Activated T-cell treated with anti-CD3 and anti-CD28 coated beads, Interleukin-2, amount 50 U/mL, for 4 hours (primary cell): Measurements from ENCODE around the gene NUDT13. TPM values are rescaled to one million over a fixed set of nuclear protein-coding genes. Genes with fewer than 3 reads are reported as not detected.

Experiments used
- ATAC-seq, 2 donors: fragments of 200-7000 bp; cut with Tn5 transposase; one replicate each; pipeline ENCODE4 v1.10.0; 2021
- DNase-seq: peaks from one replicate; pipeline ENCODE4 v3.0.0-alpha.2; 2020
- H3K27me3 Mint-ChIP-seq: one replicate; pipeline ENCODE4 v1.8.0; 2021; ENCODE audit warnings: low read depth, mixed read lengths
- H3K36me3 Mint-ChIP-seq: one replicate; pipeline ENCODE4 v1.8.0; 2022; ENCODE audit warnings: mixed read lengths; ENCODE audit not compliant: insufficient read depth
- H3K4me1 Mint-ChIP-seq: one replicate; pipeline ENCODE4 v1.8.0; 2021; ENCODE audit warnings: low read depth, mixed read lengths
- H3K4me3 Mint-ChIP-seq: one replicate; pipeline ENCODE4 v1.8.0; 2021; ENCODE audit warnings: mild to moderate bottlenecking, moderate library complexity, mixed read lengths
- H3K9me3 Mint-ChIP-seq: one replicate; pipeline ENCODE4 v1.8.0; 2021; ENCODE audit warnings: mixed read lengths
- total RNA-seq, 3 donors: library from RNA; stranded (reverse); gene quantifications; one replicate each; pipeline ENCODE4 v1.2.1, GENCODE V29; 2021

NUDT13 gene
- total RNA-seq, 3 donors from 2014 or later = 0.68 to 1.3 (median 0.76) TPM

GRCh38 chr10:73161662-73162061 lies 51.4 kb downstream of the NUDT13 start:
- Mint-ChIP-seq H3K27me3 (no peaks in the 10 kb centered on the region), H3K36me3 (peaks cover 37% of the 10 kb centered on the region), H3K4me3 (no peak overlapping the region), H3K9me3 (no peaks in the 10 kb centered on the region), H3K4me1 (peaks cover 47% of the 10 kb centered on the region)
- ATAC-seq (no peak), DNase-seq (no peak)

GRCh38 chr10:73163096-73163495 lies 52.8 kb downstream of the NUDT13 start:
- peaks cover 37% of the 10 kb centered on the region for H3K36me3 Mint-ChIP-seq
- DNase-seq = no peak
- no peaks in the 10 kb centered on the region for H3K27me3 Mint-ChIP-seq
- no peak for ATAC-seq
- H3K4me3 Mint-ChIP-seq = peak overlapping the region; percentile 1
- peaks cover 58% of the 10 kb centered on the region for H3K4me1 Mint-ChIP-seq
- no peaks in the 10 kb centered on the region for H3K9me3 Mint-ChIP-seq

- Mint-ChIP-seq H3K4me1 (peaks cover 46% of the 10 kb centered on the region), H3K27me3 (no peaks in the 10 kb centered on the region), H3K4me3 (peak overlapping the region; percentile 100), H3K36me3 (peaks cover 19% of the 10 kb centered on the region), H3K9me3 (no peaks in the 10 kb centered on the region)
- DNase-seq = no peak
- no peak for ATAC-seq
Observed at GRCh38 chr10:73166972-73167371, 56.7 kb downstream of the NUDT13 start.

GRCh38 chr10:73167458-73167782 lies 57.2 kb downstream of the NUDT13 start:
- peak; percentile 10 for DNase-seq
- Mint-ChIP-seq H3K4me3 (peak overlapping the region; percentile 100), H3K4me1 (peaks cover 42% of the 10 kb centered on the region), H3K36me3 (peaks cover 16% of the 10 kb centered on the region), H3K9me3 (no peaks in the 10 kb centered on the region), H3K27me3 (no peaks in the 10 kb centered on the region)
- ATAC-seq = no peak

- Mint-ChIP-seq H3K4me1 (peaks cover 37% of the 10 kb centered on the region), H3K27me3 (no peaks in the 10 kb centered on the region), H3K9me3 (no peaks in the 10 kb centered on the region), H3K36me3 (peaks cover 13% of the 10 kb centered on the region), H3K4me3 (peak within 1 kb of the TSS; percentile 100)
- ATAC-seq (peak; percentile 97 to 98), DNase-seq (peak; percentile 89)
Observed at GRCh38 chr10:73167783-73168464, 57.7 kb downstream of the NUDT13 start, which contains the start of the genes ECD and FAM149B1. ECD (minus strand) TSS chr10:73168008; CDS start chr10:73163937, 4,071 bp downstream. FAM149B1 (plus strand) TSS chr10:73168119; CDS start chr10:73168340, 221 bp downstream.

GRCh38 chr10:73168465-73168803 lies 58.2 kb downstream of the NUDT13 start:
- ATAC-seq (peak in 1 of 2 donors; percentile 12), DNase-seq (no peak)
- Mint-ChIP-seq H3K4me3 (peak overlapping the region; percentile 100), H3K36me3 (peaks cover 11% of the 10 kb centered on the region), H3K4me1 (peaks cover 36% of the 10 kb centered on the region), H3K27me3 (no peaks in the 10 kb centered on the region), H3K9me3 (no peaks in the 10 kb centered on the region)

- peaks cover 11% of the 10 kb centered on the region for H3K36me3 Mint-ChIP-seq
- DNase-seq (no peak), ATAC-seq (no peak)
- H3K27me3 Mint-ChIP-seq = no peaks in the 10 kb centered on the region
- peaks cover 31% of the 10 kb centered on the region for H3K4me1 Mint-ChIP-seq
- H3K4me3 Mint-ChIP-seq = peak overlapping the region; percentile 60
- H3K9me3 Mint-ChIP-seq = no peaks in the 10 kb centered on the region
Observed at GRCh38 chr10:73169320-73169719, 59.1 kb downstream of the NUDT13 start.

- ATAC-seq = no peak
- H3K4me3 Mint-ChIP-seq = no peak overlapping the region
- no peaks in the 10 kb centered on the region for H3K27me3 Mint-ChIP-seq
- DNase-seq = no peak
- peaks cover 6% of the 10 kb centered on the region for H3K4me1 Mint-ChIP-seq
- peaks cover 4% of the 10 kb centered on the region for H3K36me3 Mint-ChIP-seq
- no peaks in the 10 kb centered on the region for H3K9me3 Mint-ChIP-seq
Observed at GRCh38 chr10:73172867-73173266, 62.6 kb downstream of the NUDT13 start.

- DNase-seq = no peak
- no peaks in the 10 kb centered on the region for H3K27me3 Mint-ChIP-seq
Observed at GRCh38 chr10:73174148-73174925, 64.1 kb downstream of the NUDT13 start.

More at GRCh38 chr10:73174148-73174925, 64.1 kb downstream of the NUDT13 start:
- no peak for ATAC-seq
- Mint-ChIP-seq H3K9me3 (no peaks in the 10 kb centered on the region), H3K36me3 (peaks cover 4% of the 10 kb centered on the region), H3K4me1 (no peaks in the 10 kb centered on the region), H3K4me3 (no peak overlapping the region)

Other genes starting within 250 kb of the NUDT13 start
- gene OIT3, start 216.7 kb upstream of the NUDT13 start, total RNA-seq = not detected
- not detected for gene PLA2G12B, start 155.6 kb upstream of the NUDT13 start, total RNA-seq
- gene P4HA1, start 13.6 kb upstream of the NUDT13 start, total RNA-seq = 10 to 100 TPM; 19.8 to 23.8 (median 21.5) TPM
- 10 to 100 TPM; 37.4 to 38.9 (median 37.9) TPM for gene ECD, start 57.6 kb downstream of the NUDT13 start, total RNA-seq
- 1 to 10 TPM; 4.2 to 6.0 (median 5.1) TPM for gene FAM149B1, start 57.7 kb downstream of the NUDT13 start, total RNA-seq
- gene DNAJC9, start 136.8 kb downstream of the NUDT13 start, total RNA-seq = 10 to 100 TPM; 57.7 to 60.8 (median 59.9) TPM
- 100 to 1,000 TPM; 141 to 156 (median 150) TPM for gene MRPS16, start 142.2 kb downstream of the NUDT13 start, total RNA-seq
- gene CFAP70, start 248.4 kb downstream of the NUDT13 start, total RNA-seq = under 1 TPM; 0.28 to 0.43 (median 0.37) TPM